GM19452 (cell line): ENCODE measurements around the gene PSMA8.
"Not testable (repeated sequence)": the region's sequence is repeated elsewhere in the genome, so short reads cannot be mapped to it uniquely, and the experiment has no call there.

Source experiments
- ATAC-seq: cut with Tn5 transposase; IDR thresholded peaks from one replicate; pipeline ENCODE4 v1.9.1; 2021; ENCODE audit not compliant: unreplicated experiment

The PSMA8 gene

DNA sequence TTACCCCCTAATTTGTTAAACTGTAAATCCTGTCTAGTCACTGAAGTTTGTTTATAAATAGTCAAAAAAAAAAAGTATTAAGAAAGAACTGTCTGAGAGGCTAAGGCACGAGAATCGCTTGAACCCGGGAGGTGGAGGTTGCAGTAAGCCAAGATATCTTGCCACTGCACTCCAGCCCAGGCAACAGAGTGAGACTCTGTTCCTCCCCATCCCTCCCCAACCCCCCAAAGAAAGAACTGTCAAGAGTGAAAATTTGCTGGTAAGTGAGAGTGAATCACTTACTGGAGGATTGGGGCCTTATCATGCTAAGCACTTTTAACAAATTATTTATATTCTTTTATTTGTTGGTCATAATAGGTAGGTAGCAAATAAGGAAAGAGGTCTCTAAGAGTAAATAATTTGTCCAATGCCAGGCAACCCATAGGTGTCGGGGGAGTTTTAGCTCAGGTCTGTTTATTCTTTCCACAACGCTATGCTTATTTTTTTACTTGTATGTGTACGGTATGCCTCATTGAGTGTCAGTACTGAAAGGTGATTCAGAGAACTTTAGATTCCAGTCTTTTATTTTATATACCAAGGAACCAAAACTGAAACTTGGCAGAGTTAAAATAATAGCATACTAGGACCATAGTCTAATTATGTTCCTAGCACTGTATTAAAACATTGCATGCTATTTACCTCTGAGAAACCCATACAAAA, 95.0 kb downstream of the PSMA8 start:
- no peak for ATAC-seq

DNA sequence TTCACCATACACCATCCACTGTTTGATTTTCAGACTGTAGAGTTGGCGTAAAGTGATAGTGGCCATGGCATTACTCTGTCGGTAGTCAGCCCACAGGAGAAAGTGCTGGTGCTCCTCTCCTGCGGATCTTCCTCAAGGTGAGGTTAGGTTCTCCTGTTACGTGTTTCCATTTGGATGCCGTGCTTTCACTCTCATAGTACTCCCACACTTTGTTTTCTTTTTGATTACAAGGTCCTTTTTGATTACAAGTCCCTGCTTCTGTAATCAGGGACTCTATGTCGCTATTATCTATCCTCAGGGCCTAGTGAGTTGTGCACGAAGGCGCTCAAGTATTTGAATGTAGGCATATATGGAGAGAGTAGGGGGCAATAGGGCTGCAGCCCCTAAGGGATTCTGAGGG, 96.8 kb downstream of the PSMA8 start:
- no peak for ATAC-seq

DNA sequence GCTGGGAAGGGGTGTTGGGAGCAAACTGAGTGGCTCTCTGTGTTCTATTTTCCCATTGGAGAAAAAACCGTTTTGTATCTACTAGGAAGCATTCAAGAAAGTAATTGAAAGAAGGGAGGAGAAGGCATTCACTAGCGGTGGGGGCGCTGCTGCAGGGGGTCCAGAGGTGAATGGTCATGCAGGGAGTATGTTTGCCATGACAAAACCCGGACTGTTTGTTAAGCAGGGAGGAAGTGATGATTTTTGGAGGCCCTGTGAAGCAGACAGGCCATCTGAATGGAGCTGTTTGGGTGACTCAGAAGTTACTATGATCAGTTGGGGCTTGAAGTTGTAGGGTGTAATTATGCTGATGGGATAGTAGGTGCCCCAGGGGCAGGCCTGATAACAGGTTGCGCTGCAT, 99.5 kb downstream of the PSMA8 start:
- no peak for ATAC-seq

DNA sequence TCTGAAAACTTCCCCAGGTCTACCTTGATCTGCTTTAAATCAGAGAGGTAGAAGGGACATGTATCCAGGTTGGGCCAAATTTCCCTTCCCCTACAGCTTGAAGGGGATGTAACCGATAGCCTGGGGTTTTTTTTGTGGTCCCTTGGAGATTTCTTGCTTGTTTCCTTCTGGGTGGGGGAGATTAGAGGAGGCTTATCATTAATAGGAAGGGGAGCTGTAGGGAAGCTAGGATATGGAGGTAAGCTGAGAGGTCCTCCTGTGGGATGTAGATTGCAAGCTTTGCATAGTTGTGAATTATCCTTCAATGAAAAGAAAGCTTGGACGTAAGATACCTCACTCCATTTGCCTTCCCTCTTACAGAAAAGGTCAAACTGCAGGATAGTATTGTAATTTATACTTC, 103.7 kb downstream of the PSMA8 start:
- not testable (repeated sequence) for ATAC-seq

DNA sequence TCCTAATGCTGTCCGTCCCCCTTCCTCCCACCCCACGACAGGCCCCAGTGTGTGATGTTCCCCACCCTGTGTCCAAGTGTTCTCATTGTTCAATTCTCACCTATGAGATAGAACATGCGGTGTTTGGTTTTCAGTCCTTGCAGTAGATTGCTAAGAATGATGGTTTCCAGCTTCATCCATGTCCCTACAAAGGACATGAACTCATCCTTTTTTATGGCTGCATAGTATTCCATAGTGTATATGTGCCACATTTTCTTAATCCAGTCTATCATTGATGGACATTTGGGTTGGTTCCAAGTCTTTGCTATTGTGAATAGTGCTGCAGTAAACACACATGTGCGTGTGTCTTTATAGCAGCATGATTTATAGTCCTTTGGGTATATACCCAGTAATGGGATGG, 105.0 kb downstream of the PSMA8 start:
- ATAC-seq, result not testable (repeated sequence)

DNA sequence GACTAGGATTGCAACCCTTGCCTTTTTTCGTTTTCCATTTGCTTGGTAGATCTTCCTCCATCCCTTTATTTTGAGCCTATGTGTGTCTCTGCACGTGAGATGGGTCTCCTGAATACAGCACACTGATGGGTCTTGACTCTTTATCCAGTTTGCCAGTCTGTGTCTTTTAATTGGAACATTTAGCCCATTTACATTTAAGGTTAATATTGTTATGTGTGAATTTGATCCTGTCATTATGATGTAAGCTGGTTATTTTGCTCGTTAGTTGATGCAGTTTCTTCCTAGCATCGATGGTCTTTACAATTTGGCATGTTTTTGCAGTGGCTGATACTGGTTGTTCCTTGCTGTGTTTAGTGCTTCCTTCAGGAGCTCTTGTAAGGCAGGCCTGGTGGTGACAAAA, 108.7 kb downstream of the PSMA8 start:
- ATAC-seq, result not testable (repeated sequence)
